Measurements from ENCODE around the gene CCT5.

The CCT5 gene

DNA sequence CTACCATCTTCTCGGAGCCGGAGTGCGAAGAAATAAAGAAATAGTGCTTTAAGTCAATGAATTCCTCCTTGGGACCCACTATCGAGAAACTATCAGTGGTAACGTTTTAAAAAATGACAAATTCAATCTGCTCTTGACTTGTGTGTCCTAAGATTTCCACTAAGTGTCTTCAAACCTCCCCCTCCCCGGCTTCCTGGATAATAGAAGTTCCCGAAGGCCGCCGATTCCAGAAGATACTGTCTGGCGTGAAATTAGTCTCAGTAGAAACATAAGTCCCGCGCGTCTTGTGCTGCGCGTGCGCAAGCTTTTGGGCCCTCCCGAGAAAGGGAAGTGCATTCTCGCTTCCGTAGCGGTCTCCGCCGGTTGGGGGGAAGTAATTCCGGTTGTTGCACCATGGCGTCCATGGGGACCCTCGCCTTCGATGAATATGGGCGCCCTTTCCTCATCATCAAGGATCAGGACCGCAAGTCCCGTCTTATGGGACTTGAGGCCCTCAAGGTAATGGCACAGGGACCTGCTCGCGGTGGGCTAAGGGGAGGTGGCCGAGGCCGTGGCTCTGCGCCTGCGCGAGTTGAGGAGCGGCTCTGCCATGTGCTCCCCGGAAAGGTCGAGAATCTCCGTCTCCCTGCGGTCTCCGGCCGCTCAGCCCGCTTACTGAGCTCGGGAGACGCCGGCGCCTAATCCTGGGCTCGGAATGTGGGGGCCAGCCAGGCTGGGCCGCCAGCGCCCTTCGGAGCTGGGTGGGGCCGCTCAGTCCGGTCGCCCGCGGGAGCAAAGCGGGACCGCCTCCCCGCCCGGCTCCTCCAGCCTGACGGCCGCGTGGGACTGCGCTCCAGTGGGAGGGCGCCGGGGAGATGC, at the start of gene CCT5:
Gene CCT5, plus strand, starts transcription at position 333 of the 858 bp plus-strand sequence. Its CDS starts 61 bp downstream, at position 394.
- peak; percentile 95 to 99 (median 99) for DNase-seq

DNA sequence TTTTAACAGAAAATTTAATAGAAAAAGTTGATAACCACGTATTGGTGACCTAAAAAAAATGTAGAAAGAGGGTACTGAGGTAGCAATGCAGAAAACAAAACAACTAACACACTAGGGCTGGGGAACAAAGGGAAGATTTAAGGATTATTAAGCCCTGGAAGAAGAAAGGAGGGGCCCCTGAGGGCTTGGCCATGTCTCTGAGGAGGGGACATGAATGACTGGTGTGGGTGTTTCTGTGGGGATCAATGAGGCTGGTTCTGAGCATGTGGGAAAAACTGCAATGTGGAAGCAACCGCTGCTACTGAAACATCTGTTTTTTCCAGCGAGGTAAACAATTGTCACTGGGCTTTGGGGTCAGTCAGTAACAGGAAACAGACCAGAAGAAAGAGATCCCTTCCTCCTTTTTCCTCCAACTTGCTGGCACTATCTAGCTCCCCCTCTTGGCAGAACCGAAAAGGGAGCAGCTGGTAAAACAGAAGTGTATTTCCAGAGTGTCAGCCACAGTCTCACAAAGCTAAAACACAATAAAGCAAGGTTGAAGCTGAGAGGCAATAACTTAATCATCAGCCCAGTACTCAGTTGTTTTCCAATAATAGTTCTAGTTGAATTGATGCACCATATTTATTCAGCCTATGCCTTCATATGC, 48.7 kb upstream of the CCT5 start:
- peak; percentile 24 to 36 (median 25) for DNase-seq

DNA sequence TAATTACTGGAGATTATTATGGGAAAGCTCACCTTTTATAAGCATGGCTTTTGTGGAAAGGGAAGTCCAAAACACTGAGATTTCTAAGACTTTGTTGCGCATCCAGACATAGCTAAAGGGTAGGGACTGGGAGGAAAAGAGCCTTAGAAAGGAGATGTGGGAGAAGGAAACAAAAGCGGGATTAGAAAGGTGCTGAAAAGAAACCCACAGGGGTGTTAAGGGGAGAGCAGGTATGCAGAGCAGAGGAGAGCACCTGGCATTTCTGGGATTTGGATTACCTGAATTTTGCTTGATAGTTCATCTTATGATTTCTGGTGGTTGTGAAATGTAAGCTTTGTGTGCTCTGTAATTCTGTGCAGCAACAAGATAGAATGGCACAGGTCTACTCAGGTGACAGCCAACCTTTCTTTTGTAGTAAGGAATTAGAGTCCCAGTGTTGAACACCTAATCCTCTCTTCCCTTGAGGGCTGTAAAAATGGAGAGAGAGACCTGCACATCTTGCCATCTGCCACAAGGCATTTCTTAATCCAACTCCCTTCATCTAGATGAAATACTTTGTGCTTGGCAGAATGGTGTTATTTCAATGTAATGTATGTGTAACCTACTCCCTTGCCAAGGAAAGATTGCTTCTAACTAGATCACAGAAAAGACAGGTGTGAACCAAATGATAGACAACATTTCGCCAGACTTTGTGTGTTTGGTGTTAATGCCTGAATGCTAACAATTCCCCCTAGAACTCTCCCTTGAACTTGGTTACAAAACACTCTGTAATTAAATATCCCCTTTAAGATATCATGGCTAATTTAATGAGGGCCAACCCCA, 47.8 kb upstream of the CCT5 start:
- no peak for DNase-seq

DNA sequence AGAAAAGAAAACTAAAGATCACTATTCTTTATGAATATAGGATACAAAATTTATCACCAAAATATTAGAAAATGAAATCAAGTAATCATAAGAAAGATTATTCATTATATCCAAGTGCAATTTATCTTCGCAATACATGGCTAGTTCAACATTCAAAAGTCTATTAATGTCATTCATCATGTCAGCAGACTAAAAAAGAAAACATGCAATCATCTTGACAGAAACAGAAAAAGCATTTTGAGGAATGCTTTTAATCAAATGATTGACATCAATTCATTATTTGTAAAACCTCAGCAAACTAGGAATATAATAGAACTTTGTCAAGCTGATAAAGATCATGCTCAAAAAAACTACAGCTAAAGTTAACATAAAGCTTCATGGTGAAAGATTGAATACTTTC, 41.1 kb upstream of the CCT5 start:
- DNase-seq: no peak

DNA sequence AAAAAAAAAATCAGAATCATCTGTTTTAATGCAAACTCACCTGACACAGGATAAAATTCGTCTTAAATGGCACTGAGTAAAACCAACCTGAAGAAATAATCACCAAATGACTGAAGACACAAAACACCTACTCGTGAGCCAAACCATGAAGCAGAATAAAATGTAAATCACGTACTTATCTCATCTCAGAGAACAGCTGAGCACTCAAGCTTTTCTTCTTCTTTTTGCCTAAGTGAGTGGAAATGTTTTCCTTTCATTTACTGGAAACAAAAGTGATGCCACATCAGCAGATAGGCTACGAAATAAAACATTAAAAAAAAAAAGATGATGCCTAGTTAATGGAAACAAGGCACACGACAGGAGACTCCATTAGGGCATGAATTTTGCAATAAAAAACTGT, 36.8 kb upstream of the CCT5 start:
- no peak for DNase-seq

DNA sequence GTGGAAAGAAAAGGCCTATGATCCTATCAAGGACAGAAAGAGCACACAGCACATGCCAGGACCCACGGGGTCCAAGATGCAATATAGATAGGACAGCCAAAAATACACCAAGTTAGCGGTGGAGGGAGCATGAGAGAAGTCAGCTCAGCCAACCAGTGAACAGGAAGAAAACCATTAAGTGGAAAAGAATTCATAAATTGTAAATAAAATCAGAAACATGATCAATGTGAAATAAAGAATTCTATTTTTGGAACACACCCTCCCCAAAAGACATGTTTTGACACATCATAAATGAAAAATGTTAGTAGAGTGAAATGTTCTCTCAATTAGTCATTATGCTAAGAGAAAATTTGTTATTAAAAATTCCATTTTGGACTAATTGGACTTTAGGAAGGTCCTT, 36.0 kb upstream of the CCT5 start:
- no peak for DNase-seq

DNA sequence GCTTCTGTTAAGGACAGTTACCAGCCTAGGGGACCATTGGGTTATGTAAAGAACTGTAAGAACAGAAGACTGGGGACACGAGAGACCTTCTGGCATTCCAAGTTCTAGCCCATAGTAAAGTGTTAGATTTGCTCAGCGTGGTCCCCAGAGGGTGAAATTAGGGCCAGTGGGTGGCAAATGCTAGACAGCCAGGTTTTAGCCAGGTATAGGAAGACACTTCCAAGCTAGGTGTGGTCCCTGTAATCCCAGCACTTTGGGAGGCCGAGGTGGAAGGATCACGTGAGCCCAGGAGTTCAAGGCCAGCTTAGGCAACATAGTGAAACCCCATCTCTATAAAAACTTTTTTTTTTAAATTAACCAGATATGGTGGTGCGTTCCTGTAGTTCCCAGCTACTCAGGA, 34.7 kb upstream of the CCT5 start:
- DNase-seq: no peak

DNA sequence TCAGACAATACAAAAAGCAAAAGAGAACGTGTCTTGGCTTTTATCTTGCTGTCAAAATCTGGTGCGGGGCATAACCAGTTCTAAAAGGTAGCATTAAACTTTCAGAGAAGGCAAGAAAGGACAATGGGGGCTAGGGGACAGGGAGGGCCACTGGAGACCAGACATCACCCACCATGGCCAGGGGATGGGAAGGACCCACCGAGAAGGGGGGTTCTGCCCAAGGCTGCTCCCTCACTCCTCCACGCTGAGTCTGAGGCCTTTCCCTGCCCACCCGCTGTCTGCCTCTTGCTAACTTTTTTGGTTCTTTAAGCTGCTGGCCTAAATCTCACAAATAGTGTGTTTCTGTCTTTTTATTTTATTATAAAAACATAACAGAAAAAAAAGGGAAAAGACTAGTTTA, 34.0 kb upstream of the CCT5 start:
- no peak for DNase-seq

DNA sequence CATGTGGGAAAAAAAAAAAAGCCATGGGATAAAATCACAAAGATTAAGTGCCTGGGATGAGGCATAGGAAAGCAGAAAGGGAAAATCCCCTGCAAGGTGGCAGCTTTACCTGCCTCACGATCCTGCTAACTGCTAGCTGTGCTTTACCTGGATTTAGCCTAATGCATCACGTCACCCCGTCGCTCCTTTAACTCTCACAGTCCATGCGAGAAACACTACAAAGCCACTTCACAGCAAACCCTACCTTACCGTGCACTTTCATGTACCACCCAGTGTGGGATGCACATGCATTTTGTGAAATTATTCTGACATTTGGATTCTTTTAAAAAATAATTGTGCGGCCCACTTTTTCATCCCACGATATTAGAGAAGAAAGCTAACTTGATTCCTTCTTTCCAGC, 31.4 kb upstream of the CCT5 start:
- DNase-seq: no peak

DNA sequence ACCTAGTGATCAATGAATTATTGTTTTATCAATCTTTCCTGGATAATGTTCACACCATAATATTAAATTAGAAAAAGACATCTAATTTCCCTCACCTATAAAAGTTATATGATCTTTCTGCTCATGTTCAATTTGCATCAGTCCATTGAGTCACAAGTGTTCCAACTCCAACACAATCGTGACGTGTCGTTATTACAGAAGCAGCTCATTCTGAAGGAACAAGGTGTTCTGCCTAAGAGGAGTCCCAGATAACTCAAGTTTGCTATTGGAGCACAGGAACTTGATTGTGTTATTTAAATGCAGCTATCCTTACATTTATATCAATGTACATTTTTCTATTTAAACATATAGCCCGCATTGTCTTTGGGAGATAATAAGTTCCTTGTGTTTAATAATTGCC, 31.0 kb upstream of the CCT5 start:
- DNase-seq: no peak

DNA sequence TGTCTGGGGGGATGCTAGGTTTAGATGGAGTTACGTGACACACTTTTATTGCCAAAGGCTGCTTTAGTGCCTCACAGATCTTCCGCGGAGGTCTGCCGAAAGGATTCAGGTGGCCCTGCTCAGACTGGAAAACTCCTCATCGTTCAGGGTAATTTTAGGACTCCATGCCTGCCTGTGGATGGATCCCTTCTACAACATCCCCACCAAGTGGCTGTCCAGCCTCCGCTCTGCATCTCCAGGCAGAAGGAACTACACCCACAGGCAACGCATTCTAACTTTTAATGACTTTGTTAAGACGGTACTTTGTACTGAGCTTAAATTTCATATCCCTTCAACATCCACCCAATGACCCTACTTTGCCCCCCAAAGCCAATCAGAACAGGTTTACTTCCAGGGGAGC, 29.8 kb upstream of the CCT5 start:
- DNase-seq: no peak

DNA sequence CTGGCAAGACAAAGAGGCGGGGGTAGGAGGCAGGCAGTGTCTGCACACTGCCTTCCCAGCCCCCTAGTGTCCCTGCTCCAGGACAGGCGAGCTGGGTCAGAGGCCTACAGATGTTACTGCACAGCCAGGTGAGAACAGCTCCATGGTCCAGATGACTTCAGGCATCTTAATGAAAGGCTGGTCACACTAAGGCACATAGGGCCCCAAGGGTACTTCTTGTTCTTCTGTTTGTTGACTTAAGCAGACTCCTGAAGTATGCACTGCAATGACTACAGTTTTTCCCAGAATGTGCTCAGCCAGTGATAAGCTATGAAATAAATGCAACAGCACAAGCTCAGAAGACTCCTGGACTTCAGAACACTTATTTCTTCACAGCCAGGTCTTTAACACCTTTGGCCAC, 27.8 kb upstream of the CCT5 start:
- DNase-seq: no peak

DNA sequence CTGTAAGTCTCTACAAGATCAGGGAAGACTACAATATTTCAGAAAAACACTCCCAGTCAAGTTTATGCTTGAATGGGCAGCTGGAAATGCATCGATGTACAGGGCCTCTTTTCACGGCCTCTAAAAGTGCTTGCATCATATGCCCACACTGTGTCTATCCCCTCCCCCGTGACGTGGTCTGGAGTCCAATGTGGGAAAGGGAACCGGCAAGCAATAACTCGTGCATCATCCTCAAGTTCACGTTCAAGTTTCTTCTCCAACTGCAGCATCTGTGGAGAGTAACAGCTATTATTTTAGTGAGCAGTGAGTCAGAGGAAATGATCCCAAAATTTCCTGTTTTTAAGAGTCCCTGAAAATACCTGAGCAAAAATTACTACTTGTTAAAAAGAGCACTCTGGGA, 22.7 kb upstream of the CCT5 start:
- DNase-seq: no peak

DNA sequence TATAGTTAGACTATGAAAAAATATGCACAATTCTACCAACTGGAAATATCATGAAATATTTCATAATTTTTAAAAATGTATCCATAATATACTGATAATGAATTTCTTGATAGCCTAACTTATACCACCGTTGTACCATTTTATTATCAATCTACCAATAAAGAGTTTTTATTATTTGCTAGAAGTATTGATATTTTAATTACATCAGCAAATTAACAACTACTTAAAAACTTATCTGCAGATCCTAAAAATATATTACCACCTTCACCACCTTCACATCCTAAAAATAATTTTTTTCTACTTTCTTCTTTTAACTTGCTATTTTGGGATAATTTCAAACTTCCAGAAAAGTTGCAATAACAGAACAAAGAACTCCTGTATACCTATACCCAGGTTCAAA, 21.8 kb upstream of the CCT5 start:
- no peak for DNase-seq

DNA sequence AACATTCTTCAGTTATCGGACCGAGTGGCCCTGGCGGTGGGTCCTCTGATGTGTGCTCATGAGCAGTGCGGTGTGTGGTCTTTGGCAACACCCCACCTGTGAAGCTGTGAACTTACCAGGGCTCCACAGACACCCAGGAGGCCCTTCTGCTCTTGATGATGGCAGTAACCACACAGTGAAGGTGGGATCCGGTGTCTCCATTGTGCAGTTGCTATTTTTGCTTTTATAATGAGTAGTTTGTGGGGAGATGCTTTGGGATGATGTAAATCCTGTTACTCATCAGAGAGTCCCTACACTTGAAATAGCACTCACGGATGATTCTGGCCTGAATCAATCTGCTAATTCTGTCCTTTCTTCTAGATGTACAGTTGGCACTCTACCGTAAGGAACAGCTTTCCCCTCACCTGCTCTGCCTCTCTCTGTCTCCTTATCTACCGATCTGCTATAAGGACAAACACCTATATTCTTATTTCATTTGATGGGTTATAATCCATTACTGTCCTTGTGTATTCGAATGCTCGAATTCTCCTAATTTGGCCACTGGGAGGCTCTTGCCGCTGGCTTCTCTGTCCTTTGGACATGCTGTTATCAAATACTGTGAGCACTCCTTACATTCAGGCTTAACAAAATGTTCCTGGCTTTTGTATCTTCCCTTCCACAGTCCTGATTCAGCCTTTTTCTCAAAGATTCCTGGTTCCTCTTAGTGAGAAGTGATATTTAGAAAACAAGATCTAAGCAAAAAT, 20.6 kb upstream of the CCT5 start:
- no peak for DNase-seq

DNA sequence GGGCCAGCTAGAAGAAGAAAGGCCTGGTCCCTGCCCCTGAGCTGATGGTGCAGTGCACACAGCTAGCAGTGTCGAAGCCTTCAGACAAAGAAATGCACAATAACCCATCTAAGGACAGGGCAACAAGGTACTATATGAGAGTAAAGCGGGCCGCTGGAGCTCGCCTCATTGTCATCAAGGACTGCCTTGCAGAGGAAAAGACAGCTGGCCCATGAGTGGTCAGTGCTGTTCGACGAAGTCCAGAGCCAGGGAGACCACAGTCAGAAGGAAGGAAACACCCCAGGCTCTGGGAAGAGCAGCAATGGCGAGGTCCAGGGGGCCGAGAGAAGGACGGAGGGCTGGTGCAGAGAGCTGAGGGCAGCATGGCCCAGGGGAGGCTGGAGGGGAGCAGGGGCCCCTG, 17.7 kb upstream of the CCT5 start:
- no peak for DNase-seq

DNA sequence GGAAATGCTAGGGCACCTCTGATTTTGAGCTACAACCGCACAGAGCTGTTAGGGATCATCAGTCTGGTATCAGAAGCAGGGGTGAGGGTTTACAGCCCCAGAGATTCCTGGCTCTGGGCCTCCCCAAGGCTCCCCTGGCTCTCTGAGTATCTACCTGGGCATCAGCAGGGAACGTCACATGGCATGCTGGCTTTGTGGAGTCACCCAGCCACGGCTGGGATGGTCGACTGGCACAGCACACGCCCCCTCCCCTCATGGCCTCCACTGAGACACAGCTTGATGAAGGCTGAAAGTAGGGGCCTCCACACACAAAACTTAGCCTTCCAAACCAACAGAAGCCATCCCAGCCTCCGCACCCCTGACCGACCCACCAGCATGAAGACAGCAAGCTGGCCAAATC, 17.1 kb upstream of the CCT5 start:
- no peak for DNase-seq

DNA sequence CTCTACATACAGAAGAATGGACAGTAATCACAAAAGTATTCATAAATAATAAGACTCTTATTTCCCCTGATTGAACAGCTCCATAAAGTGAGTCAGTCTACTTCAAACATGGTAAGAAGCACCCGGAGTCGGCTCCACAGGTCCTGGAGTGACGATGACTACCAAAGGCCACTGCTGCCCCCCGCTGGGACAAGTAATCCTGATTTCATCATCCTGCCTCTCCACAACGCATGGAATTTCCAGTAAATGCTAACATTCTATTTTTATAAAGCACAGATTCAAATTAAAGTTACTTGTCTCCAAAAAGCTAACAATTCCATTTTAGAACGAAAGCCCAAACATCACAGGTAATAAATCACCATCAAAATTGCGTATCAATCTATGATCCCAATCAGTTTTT, 16.6 kb upstream of the CCT5 start:
- peak in 2 of 3 donors; percentile 13 to 39 for DNase-seq

DNA sequence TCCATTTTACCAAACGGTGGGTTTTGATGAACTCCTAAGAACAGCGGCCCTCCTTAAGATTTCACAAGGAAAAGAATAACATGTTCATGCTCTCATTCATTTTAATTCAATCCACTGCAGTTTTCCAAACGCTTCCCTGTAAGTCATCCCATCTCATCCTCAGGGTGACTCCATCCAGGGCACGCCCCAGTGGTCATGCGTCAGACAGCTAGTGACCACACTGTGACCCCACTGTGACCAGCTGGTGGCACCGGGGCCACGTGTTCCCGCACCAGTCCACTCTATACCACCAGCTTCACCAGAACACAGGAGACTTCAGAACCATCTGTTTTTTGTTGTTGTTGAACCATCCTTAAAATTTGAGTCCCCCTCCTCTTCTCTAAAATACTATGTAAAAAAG, 14.7 kb upstream of the CCT5 start:
- no peak for DNase-seq

DNA sequence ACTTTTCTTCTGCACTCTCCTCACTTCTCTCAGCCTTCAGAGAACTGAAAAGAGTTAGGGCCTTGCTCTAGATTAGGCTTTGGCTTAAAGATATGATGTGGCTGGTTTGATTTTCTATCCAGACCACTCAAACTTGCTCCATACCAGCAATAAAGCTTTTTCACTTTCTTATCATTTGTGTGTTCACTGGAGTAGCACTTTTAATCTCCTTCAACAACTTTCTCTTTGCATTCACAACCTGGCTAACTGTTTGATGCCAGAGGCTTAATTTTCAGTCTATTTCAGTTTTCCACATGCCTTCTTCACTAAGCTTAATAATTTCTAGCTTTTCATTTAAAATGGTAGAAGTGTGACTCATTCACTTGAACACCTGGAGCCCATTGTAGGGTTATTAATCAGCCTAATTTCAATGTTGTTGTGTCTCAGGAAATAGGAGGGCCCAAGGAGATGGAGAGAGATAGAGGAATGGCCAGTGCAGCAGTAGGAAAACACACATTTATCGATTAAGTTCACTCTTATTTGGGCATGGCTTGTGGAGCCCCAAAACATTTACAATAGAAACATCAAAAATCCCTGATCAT, 6.3 kb upstream of the CCT5 start:
- no peak for DNase-seq

DNA sequence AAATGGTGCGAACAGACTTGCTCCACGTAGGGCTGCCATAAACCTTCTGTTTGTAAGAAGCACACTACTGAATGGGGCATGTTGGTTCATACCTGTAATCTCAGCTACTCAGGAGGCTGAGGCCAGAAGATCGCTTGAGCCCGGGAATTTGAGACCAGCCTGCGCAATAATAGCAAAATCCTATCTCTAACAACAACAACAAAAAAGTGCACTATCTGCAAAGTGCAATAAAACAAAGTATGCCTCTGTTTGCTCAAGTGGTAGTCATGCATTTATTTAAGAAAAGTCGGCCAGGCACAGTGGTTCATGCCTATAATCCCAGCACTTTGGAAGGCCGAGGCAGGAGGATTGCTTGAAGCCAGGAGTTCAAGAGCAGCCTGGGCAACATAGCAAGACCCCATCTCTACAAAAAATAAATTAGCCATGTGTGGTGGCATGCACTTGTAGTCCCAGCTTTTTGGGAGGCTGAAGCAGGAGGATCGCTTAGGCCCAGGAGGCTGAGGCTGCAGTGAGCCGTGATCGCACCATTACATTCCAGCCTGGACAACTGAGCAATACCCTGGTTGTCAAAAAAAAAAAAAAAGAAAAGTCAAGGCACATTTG, 5.6 kb upstream of the CCT5 start:
- no peak for DNase-seq

DNA sequence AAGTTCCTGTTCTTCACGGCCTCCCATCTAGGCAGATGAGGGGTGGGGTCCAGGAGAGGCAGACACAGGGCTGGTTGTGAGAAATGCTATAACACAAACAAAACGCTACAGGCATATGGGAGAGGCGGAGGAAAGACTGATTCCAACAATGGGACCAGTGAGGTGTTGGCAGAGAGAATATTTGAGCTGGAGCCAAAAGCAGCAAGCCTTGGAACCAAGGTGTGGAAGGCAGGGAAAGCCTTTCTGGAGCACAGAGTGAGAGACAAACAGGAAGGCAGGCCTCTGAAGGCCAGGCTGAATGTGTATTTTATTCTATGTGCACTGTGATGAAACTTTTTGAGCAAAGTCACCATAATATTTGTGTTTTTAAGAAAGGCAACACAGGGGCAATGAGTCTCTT, 3.3 kb upstream of the CCT5 start:
- no peak for DNase-seq
